Occipital lobe (tissue), 2 donors: Measurements from ENCODE around the gene LINC00305. TPM values are rescaled to one million over a fixed set of nuclear protein-coding genes. Genes with fewer than 3 reads are reported as not detected.

Experiments used
- DNase-seq: peaks from one replicate; lab custom pipeline; 2025; lab: John Stamatoyannopoulos, UW
- total RNA-seq: library from RNA; depleted of rRNA; stranded (reverse); fragments of >200 nt; gene quantifications from one replicate; pipeline ENCODE4 v1.2.3, GENCODE V29; 2014

Gene LINC00305
- not detected for total RNA-seq

DNA sequence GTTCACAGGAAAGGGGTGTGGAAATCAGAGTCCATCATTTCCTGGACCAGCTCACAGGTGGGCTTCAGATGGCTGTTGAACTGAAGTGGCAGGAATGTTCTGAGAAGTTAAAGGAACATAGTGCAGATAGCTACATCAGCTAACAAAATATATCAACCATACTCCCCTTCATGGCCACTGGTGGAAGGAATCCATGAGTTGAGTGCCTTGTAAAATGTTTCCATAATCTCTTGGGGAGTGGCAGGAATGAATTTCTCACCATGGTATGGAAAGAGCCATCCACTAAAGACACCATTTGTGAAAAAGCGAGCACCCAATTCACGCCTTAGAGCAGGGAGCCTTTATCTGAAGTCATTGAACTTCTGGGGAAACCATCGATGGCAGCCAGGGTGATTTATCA lies at the start of gene LINC00305:
LINC00305 (minus strand) TSS at position 101 of the 400 bp plus-strand sequence.
- DNase-seq: no peak

DNA sequence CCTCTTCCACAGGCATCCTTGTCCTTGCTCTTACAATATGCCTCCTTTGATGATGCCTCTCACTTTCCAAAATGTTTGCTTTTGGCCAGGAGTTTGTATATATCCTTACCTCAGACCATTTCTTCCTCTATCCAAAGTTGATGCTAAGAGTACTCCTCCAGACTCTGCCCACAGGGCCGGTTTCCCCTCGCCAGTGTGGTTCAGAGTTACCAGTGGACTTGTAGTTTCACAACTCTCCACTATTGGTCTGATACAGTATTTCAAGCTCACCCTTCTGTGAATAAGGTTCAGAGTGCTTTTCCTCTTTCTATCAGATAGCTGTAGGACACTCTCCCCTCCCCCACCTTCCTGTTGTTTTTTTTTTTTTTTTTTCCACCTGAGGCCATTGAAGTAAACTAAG lies 42.2 kb upstream of the LINC00305 start:
- no peak for DNase-seq

DNA sequence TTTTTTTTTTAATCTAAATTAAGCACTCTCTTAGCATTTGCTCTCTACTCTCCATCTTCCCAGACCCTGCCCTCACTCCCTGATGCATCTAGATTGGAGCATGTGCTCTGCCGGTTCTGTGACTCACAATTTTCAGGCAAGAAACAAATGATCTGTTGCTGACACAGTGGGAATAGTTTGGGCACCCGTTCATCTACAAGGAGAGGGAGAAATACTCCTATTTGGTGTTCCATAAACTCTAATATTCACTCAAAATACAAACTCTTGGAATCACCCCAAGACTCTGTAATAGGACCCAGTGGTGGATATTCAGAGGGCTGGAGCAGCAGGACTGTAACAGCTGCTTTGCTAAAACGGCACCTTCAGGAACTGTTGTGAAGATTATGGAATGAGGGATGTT lies 37.1 kb upstream of the LINC00305 start:
- no peak for DNase-seq

DNA sequence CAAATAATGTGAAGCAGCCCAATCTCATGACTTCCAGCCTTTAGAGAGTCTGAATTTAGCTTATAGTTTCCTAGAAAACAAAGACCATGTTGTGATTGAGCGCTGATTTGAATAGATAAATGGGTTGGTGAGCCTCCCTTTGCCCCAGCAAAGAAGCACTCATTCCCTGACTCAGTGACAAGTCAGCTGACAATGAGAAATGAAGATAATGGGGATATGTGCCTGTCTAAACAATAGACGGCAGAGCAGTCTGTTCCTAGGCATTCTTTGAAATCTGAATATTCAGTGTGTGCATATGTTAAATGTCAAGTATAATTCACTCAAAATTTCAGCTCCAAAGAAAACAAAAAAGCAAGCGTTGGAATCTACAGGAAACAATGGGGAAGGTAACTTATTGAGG lies 34.8 kb upstream of the LINC00305 start:
- DNase-seq: no peak

DNA sequence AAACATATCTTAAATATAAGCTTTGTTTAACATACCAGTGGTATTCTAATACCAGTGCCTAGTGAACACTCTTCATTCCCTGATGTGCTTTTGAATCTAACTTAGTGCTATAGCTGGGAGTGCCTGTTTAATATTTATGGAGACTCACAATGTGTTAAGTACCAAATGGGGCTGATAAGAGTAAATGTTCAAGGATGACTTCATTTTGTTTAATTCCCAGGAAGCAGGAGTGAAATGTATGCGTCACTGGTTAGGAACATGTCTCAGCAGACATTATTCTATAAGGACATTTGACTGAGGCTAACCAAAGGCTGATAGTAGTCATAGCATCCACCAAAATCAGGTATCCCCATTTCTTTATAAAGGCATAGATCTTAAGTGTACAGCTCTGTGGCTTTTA lies 31.7 kb upstream of the LINC00305 start:
- no peak for DNase-seq

DNA sequence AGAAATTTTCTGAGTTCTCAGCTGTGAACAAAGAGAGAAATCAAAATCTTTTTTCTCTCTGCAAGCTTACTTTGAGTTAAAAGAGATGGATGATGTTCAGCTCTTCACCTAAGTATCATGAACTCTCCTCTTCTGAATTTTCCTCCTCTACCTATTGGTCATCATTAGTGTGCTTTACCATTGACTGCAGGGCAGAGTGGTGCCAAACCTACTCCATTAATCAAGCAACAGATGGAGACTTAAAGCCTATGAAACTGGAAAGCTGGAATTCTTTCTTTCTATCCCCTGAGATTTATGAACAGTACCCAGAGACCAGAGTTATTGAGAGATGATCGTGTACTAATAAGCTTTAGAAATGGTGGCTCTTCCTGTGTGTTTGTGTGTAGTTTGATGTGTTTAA lies 31.3 kb upstream of the LINC00305 start:
- DNase-seq: no peak

DNA sequence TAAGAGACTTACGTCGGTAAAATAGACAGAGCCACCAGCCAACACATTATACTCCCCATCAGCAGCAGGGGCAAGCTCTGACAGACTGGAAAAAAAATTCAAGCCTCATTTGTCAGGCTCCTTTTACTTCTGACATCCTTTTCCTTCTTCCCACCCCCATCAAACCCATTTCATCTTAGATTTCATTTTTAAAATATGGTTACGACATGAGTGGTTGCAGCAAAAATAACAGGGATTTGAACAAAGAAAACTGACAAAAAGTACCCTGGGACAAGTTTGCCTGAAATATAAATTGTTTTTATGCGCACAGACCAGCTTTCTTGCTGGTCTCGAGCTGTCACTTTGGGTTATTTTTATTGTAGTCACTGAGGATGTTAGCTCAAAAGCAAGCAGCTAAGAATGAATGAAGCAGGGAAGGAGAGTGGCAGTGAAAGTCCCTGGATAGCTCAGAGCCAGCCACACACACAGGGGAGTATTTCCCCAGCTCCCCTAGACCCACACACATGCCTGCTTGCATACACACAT lies 30.7 kb upstream of the LINC00305 start:
- DNase-seq: no peak

DNA sequence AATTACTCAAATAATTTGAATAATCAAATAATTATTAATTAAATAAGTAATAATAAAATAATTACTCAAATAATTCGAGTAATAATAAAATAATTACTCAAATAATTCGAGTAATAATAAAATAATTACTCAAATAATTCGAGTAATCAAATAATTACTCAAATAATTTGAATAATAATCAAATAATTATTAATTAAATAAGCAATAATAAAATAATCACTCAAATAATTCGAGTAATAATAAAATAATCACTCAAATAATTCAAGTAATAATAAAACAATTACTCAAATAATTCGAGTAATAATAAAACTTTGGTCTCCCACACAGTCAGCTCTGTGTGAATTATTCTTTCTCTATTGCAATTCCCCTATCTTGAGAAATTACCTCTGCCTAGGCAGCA lies 30.0 kb upstream of the LINC00305 start:
- DNase-seq: no peak

DNA sequence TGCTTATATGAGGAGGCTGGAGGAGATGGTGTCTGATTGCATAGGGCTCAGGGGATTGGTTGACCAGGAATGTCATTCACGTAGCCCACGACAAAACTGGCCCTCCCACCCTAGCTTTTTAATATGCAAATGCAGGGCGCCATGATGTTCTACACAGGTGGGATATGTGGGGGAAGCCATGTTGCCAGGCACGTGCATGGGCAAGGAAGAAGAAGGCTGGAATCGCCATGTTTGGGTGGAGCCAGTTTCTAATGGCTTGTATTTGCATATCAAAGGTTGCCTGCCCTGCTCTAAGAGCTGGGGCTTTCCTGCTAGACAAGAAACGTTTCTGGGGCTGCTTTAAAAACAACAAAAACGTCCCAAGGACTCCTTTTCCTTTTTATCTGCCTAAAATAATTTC lies 26.5 kb upstream of the LINC00305 start:
- no peak for DNase-seq

DNA sequence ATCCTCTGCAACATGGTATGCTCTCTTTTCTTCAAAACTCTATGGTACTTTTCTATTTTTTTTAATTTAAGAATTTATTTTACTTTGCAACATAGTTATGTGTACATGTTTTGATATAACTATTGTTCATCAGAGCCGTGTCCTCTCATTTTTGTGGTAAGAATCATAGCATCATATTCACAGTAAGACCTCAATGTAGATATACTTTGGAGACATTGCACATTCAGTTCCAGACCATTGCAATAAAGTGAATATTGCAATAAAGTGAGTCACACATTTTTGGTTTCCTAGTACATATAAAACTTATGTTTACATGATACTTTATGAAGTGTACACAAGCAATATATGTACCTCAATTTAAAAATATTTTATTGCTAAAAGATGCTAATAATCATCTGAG lies 22.7 kb upstream of the LINC00305 start:
- DNase-seq: no peak

DNA sequence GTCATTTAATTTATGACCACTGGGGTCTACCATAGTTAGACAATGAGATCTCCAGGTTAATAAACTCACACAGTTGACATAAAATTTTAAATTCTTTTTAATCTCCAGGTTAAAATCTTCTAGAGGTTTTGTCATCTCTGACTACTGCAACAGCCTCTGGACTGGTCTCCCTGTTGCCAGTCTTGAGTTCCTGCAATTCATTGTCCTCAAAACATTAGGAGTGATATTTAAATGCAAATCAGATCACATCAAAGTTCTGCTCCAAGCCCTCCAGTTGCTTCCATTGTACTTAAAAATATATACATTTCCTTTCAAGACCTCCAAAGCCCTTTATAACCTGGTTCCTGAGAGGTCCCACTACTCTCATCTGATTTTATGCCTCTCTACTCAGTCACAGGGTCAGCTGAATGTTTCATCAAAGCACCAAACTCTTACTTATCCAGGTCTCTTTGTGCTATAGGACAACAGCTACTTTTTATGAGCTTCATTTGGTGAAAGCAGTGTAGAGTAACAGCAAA lies 18.6 kb upstream of the LINC00305 start:
- no peak for DNase-seq

DNA sequence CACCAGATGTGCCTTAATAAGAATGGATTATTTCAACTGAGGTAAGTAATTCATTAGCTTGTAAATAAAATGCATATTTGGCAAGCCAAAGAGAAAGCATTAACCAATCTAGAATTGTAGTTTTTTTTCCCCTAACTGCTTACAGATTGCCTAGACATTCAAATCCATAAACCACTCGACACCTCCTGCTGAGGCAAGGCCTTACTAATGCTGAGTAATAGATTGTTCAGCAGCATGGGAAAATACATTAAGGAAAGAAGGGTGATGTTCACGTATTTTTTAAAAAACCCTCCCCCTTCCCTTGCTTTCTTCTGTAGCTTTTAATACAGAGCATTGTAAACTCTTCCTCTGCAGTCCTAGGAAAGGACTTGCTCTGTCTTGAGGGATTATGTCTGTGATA lies 17.0 kb upstream of the LINC00305 start:
- no peak for DNase-seq

DNA sequence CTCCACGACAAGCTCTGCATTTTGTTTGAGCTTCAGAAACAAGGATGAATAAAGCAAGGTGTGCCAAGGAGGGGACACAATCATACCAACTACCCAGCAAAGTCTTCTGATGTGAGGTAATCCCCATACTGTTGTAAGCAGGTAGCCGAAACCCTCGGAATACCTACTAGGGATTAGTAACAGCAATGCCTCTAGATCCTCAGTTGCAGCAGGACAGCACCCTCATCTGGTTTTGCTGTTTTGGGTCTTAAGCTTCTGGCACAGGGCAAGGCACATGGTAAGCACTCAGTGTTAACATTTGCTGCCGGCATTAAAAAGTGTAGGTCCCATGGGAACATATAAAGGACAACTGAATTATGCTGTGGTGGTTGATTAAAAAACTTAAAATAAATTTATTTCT lies 16.0 kb upstream of the LINC00305 start:
- DNase-seq: no peak

DNA sequence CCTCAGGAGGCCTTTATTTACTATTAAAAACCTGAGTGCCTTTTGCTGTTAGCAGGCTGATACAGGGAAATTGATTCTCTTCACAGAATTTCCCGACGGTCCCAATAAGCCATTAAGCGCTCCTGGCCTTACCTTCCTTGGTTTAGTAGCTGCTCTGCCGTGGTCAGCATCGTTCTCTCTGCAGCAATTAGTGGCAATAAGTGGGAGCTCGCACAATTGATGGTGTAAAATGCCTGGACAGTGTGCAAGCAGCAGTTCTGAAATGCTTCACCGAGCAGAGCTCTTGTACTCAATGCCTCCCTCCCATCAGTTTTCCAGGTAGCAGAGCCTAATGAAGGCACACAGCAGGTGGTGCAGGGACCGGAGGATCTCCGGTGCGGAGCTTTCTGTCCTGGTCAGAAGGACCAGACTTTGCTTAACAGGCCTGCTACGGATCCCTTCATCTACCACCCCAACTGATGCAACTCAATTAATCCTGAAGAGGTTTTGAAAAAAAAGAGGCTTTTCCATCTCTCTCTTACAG lies 1.1 kb upstream of the LINC00305 start:
- DNase-seq: no peak

DNA sequence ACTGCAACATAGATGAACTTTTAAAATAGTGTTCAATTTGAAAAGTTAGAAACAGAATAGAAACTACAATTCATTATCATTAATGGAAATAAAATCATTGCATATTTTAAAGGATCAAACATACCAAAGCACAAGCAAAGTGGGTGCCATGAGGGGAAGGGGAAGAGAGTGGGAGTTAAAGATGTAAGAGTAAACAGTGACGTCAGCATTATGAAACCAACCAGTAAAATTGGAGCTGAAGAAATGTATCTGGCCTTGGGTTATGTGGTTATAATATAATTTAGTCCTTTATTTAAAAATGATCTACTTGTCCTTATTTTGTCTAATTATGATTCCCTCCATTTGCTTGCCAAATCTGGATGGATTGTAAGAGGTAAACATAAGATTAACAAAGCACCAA lies 6.0 kb downstream of the LINC00305 start:
- no peak for DNase-seq

DNA sequence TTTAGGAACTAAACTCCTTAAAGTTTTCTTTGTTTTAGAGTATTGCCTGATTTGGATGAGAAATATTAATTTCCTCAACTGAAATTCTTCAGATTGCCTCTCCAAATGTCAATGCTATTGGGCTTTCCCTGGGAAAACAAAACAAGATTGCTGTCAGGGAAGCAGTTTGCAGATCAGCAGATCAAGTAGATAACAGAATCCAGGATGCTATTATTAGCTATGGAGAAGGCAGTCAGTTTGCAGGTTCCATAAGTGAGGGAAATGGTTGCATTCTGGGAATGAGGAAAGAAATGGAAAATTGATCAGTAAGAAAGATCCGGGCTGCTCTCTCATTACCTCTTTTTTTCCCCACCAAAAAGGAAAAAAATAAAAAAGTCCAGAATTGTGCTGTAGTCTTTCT lies 11.0 kb downstream of the LINC00305 start:
- no peak for DNase-seq

DNA sequence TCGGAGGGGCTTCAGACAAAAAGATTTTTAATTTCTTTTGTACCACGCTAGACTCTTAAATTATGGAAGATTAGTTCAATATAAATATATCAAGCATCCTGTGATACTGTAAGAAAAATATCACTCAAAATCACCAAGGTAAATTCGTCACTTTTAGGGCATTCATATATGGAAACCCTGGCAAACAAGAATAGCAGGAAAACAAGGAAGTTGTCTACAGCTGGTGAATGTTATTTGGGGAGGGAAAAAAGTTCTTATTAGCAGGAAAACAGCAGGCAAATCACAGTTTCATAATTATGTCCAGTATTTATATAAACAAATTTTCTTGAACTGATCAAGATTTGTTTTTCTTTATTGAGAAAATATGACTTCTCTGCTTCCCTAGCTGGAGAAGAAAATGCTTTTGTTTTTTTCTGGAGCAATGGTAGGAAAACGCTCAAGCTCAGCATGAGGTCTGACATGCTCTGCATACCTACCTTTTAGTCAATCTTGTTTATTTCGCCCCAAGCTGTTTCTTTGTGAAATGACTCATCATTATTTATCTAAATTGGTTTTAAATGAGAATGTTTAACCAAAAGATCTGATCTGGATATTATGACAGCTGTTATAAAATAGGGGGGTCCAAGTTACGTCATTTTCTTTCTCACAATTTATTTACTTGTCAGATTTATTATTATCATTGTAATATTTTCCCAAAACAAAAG lies 14.7 kb downstream of the LINC00305 start:
- no peak for DNase-seq

DNA sequence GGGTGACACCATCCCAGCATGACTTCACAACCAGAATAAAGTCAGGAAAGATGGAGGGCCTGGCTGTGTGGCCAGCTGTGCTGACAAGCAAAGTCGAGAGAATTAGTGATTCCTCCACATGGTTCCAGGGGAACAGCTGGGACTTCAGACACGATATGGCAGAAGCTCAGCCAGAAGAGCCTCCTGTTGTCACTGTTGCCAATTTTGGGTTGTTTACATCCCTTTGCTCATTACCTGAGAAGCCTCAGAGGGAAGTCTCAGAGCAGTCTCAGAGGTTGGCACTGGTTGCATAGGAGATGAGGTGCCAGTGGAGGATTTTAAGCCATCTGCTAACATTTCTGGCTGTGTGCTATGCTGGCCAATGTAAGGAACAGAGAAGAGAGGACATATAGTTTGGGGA lies 16.0 kb downstream of the LINC00305 start:
- no peak for DNase-seq

DNA sequence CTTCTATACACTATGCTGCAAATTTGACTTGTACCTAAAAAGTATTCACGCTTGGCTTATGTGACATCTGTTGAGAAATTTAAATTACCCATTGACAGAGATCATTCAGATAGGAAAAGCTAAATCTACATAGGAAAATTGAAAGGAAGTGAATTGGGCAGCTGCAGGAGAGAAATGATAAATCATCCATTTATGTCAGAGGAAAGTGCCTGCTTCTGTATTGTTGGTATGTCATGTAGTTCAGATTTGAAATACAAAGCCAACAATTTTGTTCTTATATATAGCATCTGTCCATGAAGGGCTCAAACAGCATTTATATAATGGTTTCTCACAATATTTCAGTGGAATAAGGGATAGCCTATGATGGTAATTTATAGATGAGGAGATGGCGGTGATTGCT lies 17.6 kb downstream of the LINC00305 start:
- DNase-seq: no peak

DNA sequence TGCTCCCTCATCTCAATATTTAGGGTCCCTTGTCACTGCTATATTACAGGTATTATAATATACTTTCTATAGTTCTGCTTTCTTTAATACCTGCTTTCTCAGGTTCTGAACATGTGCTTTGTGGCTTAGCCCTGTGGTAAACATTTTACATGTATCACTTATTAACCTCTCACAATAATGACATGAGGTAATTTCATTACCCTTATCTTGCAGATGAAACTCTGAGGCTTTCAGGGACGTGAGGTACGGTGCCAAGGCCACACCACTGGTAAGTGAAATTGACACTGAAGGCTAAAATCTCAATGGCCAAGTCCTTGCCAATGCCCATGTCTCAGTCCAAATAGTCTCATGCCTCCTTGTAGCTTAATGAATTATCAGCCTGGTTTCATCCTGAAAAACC lies 21.7 kb downstream of the LINC00305 start:
- DNase-seq: no peak

DNA sequence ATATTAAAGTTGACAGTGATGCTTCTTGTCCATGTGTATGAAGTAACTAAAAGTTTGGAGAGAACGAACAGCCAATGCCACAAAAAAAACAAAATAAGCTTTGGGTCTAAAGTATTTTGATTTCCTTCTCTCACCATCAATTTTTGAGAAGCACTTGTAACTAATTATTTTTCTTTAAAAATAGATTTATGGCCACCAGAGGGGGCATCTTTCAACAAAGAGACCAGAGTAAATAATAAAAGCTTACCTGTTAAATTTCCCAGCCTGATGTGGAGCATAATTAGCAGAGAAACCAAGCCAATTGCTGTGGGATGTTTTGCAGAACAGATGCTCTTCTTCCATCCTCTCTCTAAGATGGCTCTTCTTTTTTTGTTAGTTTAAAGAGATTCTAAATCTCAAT lies 29.0 kb downstream of the LINC00305 start:
- no peak for DNase-seq

DNA sequence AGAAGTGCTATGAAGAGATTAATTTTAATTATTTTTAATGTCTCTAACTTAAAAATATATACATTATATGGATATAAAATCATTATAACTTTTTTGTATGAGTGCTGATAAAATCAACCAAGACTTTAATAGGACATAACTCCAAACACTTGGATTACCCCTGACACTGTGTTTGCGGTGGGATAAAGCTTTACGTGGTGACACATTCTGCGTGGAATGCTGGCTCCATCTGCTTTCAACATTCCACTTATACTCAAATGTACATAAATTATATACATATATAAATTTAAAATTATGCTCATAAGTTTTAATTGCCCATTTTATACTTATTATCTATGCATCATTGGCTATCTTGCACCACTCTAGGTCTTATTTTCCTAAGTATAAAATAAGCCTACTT lies 30.5 kb downstream of the LINC00305 start:
- DNase-seq: no peak

DNA sequence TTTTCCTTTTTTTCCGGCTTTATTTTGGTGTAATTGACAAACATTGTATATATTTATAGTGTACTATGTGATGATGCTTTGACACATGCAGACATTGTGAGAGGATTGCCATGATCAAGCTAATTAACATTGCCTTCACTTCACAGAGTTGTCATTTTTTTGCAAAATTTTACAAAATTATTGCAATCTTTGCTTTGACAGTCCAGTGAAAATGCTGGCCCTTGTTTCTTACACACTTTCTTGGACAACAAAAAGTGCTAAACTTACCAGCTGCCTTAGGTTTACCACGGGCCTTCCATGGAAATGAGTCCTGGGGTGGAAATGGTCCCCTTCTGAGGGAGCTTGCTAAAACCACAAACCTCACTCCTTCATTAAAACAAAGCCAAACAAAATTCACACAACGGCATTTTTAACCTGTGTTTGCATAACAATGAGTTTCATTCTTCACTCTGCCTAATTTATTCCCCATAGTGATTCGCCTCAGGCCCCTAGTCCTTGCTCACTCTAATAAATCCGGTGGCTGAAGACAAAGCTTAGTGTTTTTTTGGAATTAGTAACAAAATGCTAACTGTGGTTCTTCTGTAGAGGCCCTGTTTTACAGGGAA lies 32.2 kb downstream of the LINC00305 start:
- no peak for DNase-seq
